Activated naive CD8-positive, alpha-beta T cell treated with anti-CD3 and anti-CD28 coated beads, Interleukin-2, amount 10 ng/mL, durations not matched to agents 7 days and 5 days (primary cell): ENCODE measurements around the gene MEX3D. TPM values are rescaled to one million over a fixed set of nuclear protein-coding genes. Genes with fewer than 3 reads are reported as not detected.

Source experiments
- ATAC-seq: fragments of 150-1000 bp; cut with Tn5 transposase; one replicate; pipeline ENCODE4 v1.10.0; 2021; ENCODE audit warnings: low read depth, moderate library complexity
- POLR2A ChIA-PET: fragments of 350-600 bp; sonication (Branson Sonifier 250); formaldehyde crosslinking; loops from one replicate; lab custom pipeline; 2021; ENCODE audit warnings: antibody characterized with exemption; lab: Charles Lee
- DNase-seq: peaks from one replicate; pipeline ENCODE4 v3.0.0; 2021
- H3K27ac Mint-ChIP-seq: one replicate; pipeline ENCODE4 v1.8.0; 2022; ENCODE audit warnings: mild to moderate bottlenecking, mixed read lengths
- H3K27me3 Mint-ChIP-seq: one replicate; pipeline ENCODE4 v1.8.0; 2022; ENCODE audit warnings: mild to moderate bottlenecking, moderate library complexity, mixed read lengths
- H3K36me3 Mint-ChIP-seq: one replicate; pipeline ENCODE4 v1.8.0; 2021; ENCODE audit warnings: mild to moderate bottlenecking, mixed read lengths
- H3K4me1 Mint-ChIP-seq: one replicate; pipeline ENCODE4 v1.8.0; 2021; ENCODE audit warnings: mixed read lengths
- H3K4me3 Mint-ChIP-seq: one replicate; pipeline ENCODE4 v1.8.0; 2022; ENCODE audit warnings: mild to moderate bottlenecking, moderate library complexity, mixed read lengths
- H3K9me3 Mint-ChIP-seq: one replicate; pipeline ENCODE4 v1.8.0; 2021; ENCODE audit warnings: mixed read lengths
- total RNA-seq, 2 experiments: library from RNA; stranded (reverse); gene quantifications; one replicate each; pipeline ENCODE4 v1.2.3, GENCODE V29; 2021

MEX3D gene
- total RNA-seq, 2 experiments from 2014 or later, result 7.0 to 7.8 TPM

- H3K27ac Mint-ChIP-seq, result no peak within 1 kb of the TSS
- DNase-seq, result peak; percentile 81
- H3K4me3 Mint-ChIP-seq, result peak within 1 kb of the TSS; percentile 64
- peaks cover 8% of the 10 kb centered on the region for H3K4me1 Mint-ChIP-seq
- H3K9me3 Mint-ChIP-seq, result no peaks in the 10 kb centered on the region
- peaks cover 20% of the 10 kb centered on the region for H3K27me3 Mint-ChIP-seq
- POLR2A ChIA-PET, result no interaction called here
- peak; percentile 87 for ATAC-seq
- no peaks in the 10 kb centered on the region for H3K36me3 Mint-ChIP-seq
Measured at GRCh38 chr19:1512671-1513498, 55.2 kb downstream of the MEX3D start, which contains the start of gene ADAMTSL5. ADAMTSL5 (minus strand) TSS chr19:1513019; CDS start chr19:1510943, 2,076 bp downstream.

GRCh38 chr19:1511318-1512317 is 56.5 kb downstream of the MEX3D start:
- Mint-ChIP-seq H3K4me1 (peaks cover 12% of the 10 kb centered on the region), H3K9me3 (no peaks in the 10 kb centered on the region), H3K27ac (no peak overlapping the region), H3K4me3 (peak overlapping the region; percentile 64), H3K36me3 (no peaks in the 10 kb centered on the region), H3K27me3 (peaks cover 22% of the 10 kb centered on the region)
- ATAC-seq (no peak), DNase-seq (no peak)
- POLR2A ChIA-PET, result no interaction called here

- no peak overlapping the region for H3K4me3 Mint-ChIP-seq
Measured at GRCh38 chr19:1510807-1511206, 57.3 kb downstream of the MEX3D start.

GRCh38 chr19:1510442-1510806 is 57.7 kb downstream of the MEX3D start:
- Mint-ChIP-seq H3K27me3 (peaks cover 26% of the 10 kb centered on the region), H3K4me1 (peaks cover 12% of the 10 kb centered on the region), H3K9me3 (no peaks in the 10 kb centered on the region), H3K36me3 (no peaks in the 10 kb centered on the region), H3K4me3 (no peak overlapping the region), H3K27ac (no peak overlapping the region)
- no peak for ATAC-seq
- POLR2A ChIA-PET, result no interaction called here
- no peak for DNase-seq

More at GRCh38 chr19:1510807-1511206, 57.3 kb downstream of the MEX3D start:
- peaks cover 23% of the 10 kb centered on the region for H3K27me3 Mint-ChIP-seq
- H3K9me3 Mint-ChIP-seq, result no peaks in the 10 kb centered on the region
- peaks cover 12% of the 10 kb centered on the region for H3K4me1 Mint-ChIP-seq
- no peak for ATAC-seq
- no peaks in the 10 kb centered on the region for H3K36me3 Mint-ChIP-seq
- no peak overlapping the region for H3K27ac Mint-ChIP-seq
- POLR2A ChIA-PET, result no interaction called here
- no peak for DNase-seq

GRCh38 chr19:1509602-1510441 is 58.3 kb downstream of the MEX3D start:
- Mint-ChIP-seq H3K4me3 (no peak overlapping the region), H3K27ac (no peak overlapping the region), H3K27me3 (peaks cover 26% of the 10 kb centered on the region), H3K4me1 (peaks cover 12% of the 10 kb centered on the region), H3K36me3 (no peaks in the 10 kb centered on the region), H3K9me3 (no peaks in the 10 kb centered on the region)
- DNase-seq, result no peak
- POLR2A ChIA-PET, result interaction anchor here (1.4 kb wide), 1 partner anchor 19 kb away, joined by 6 read pairs; the partner anchor contains the start of gene REEP6
- no peak for ATAC-seq

- no peak for ATAC-seq
- Mint-ChIP-seq H3K27me3 (peaks cover 29% of the 10 kb centered on the region), H3K27ac (no peak overlapping the region), H3K4me1 (peaks cover 12% of the 10 kb centered on the region), H3K4me3 (no peak overlapping the region), H3K9me3 (no peaks in the 10 kb centered on the region), H3K36me3 (no peaks in the 10 kb centered on the region)
- no peak for DNase-seq
- POLR2A ChIA-PET, result no interaction called here
Measured at GRCh38 chr19:1508507-1508856, 59.6 kb downstream of the MEX3D start.

- Mint-ChIP-seq H3K4me1 (peaks cover 12% of the 10 kb centered on the region), H3K9me3 (no peaks in the 10 kb centered on the region), H3K4me3 (peak overlapping the region; percentile 87), H3K27me3 (peaks cover 30% of the 10 kb centered on the region), H3K27ac (peak overlapping the region; percentile 91), H3K36me3 (no peaks in the 10 kb centered on the region)
- DNase-seq, result peak; percentile 85
- POLR2A ChIA-PET, result no interaction called here
- peak; percentile 76 for ATAC-seq
Measured at GRCh38 chr19:1507763-1508506, 60.2 kb downstream of the MEX3D start.

GRCh38 chr19:1507192-1507660 is 60.9 kb downstream of the MEX3D start:
- POLR2A ChIA-PET, result no interaction called here
- no peak for ATAC-seq
- H3K27me3 Mint-ChIP-seq, result peaks cover 34% of the 10 kb centered on the region
- no peaks in the 10 kb centered on the region for H3K36me3 Mint-ChIP-seq
- H3K4me3 Mint-ChIP-seq, result peak overlapping the region; percentile 87
- H3K27ac Mint-ChIP-seq, result no peak overlapping the region
- H3K4me1 Mint-ChIP-seq, result peaks cover 10% of the 10 kb centered on the region
- H3K9me3 Mint-ChIP-seq, result no peaks in the 10 kb centered on the region
- no peak for DNase-seq

- H3K36me3 Mint-ChIP-seq, result no peaks in the 10 kb centered on the region
- peaks cover 8% of the 10 kb centered on the region for H3K4me1 Mint-ChIP-seq
- H3K27ac Mint-ChIP-seq, result no peak overlapping the region
- POLR2A ChIA-PET, result no interaction called here
- peaks cover 36% of the 10 kb centered on the region for H3K27me3 Mint-ChIP-seq
- no peak overlapping the region for H3K4me3 Mint-ChIP-seq
- no peaks in the 10 kb centered on the region for H3K9me3 Mint-ChIP-seq
- DNase-seq (no peak), ATAC-seq (no peak)
Measured at GRCh38 chr19:1505991-1506881, 61.9 kb downstream of the MEX3D start.

- Mint-ChIP-seq H3K36me3 (no peaks in the 10 kb centered on the region), H3K9me3 (no peaks in the 10 kb centered on the region), H3K27ac (no peak overlapping the region), H3K4me1 (peaks cover 8% of the 10 kb centered on the region), H3K4me3 (no peak overlapping the region), H3K27me3 (peaks cover 28% of the 10 kb centered on the region)
- POLR2A ChIA-PET, result interaction anchor here (0.6 to 0.9 kb wide), 2 partner anchors 14 to 236 kb away, joined by 3 to 4 read pairs; partner anchors contain the start of genes CIRBP and REEP6
- DNase-seq (no peak), ATAC-seq (no peak)
Measured at GRCh38 chr19:1505012-1505411, 63.1 kb downstream of the MEX3D start.
